Heart left ventricle (tissue), 13 donors: ENCODE results near the gene SLX4IP.

Experiments
- CTCF ChIP-seq, 12 donors: fragments of 200-600 bp; sonication (generic) in 4 of 12; IDR thresholded peaks; one replicate each; pipeline versions ENCODE4 v1.5.0 to v1.8.0; 2018 to 2022; ENCODE audit warnings: antibody characterized with exemption in 12 of 12, mild to moderate bottlenecking in 5 of 12
- POLR2A ChIP-seq, 2 donors: fragments of 450-650 bp; IDR thresholded peaks; one replicate each; pipeline ENCODE4 v1.6.1; 2017; ENCODE audit warnings: antibody characterized with exemption in 2 of 2, mild to moderate bottlenecking in 2 of 2, moderate library complexity in 2 of 2
- donor health status: ischemic (EF 13 %, LVEDD 7.1; RV severe dilation, severe dysfunction).
- donor health status: DM: no; HTN: yes; CAD: no.
- donor health status: DM: no; HTN: no; CAD: no.
- donor health status: ischemic (EF 25% LVEDD 6.9; RV normal size, moderate dysfunction).
- donor health status: ischemic (EF 25% LVEDD 5.7; RV mildly dilated, moderate dysfunction).
- donor health status: ischemic (EF 35%, LVEDD 5.7; RV mildly dilated, moderate dysfunction).
- donor health status: nonischemic (EF 11% LVEDD 7.7; RV severe dilation, severe dysfunction).
- donor health status: DM: yes; HTN: yes; CAD: no.
- donor health status: PGD.
- donor health status: ischemic (EF 29% LVEDD 5.4; RV normal size, mild dysfunction).
- donor health status: nonischemic (EF 23%, LVEDD 6.1; RV moderate dilation, normal function).

GRCh38 chr20:10573273-10573950 lies 138.3 kb downstream of the SLX4IP start:
- no peak for TF ChIP-seq CTCF (IDR thresholded peaks at IDR 0.05)
- TF ChIP-seq POLR2A (IDR thresholded peaks at IDR 0.05), result no peak
